Effector memory CD4-positive, alpha-beta T cell (primary cell): ENCODE data around the gene RETREG1.

ENCODE experiments used
- DNase-seq, 3 donors: peaks; one replicate each; pipeline ENCODE4 v3.0.0-alpha.2; 2020
- H3K27ac ChIP-seq: 2 replicates; pipeline ENCODE4 v1.7.0; 2013; ENCODE audit warnings: mild to moderate bottlenecking, low read length, moderate library complexity; ENCODE audit not compliant: insufficient read depth, poor library complexity, severe bottlenecking
- H3K27me3 ChIP-seq: replicated peaks from 2 replicates; pipeline ENCODE4 v1.7.0; 2013; ENCODE audit warnings: mild to moderate bottlenecking, low read length; ENCODE audit not compliant: insufficient read depth, control insufficient read depth, poor library complexity, severe bottlenecking
- H3K36me3 ChIP-seq: 2 replicates; pipeline ENCODE4 v1.7.0; 2013; ENCODE audit warnings: mild to moderate bottlenecking, low read length, moderate library complexity; ENCODE audit not compliant: control insufficient read depth, insufficient read depth
- H3K4me1 ChIP-seq: 2 replicates; pipeline ENCODE4 v1.7.0; 2013; ENCODE audit warnings: low read length, mild to moderate bottlenecking; ENCODE audit not compliant: control insufficient read depth, insufficient read depth, poor library complexity, severe bottlenecking
- H3K4me3 ChIP-seq: 2 replicates; pipeline ENCODE4 v1.7.0; 2013; ENCODE audit warnings: low read length, low read depth, mild to moderate bottlenecking; ENCODE audit not compliant: insufficient read depth, poor library complexity, severe bottlenecking
- H3K9me3 ChIP-seq: 2 replicates; pipeline ENCODE4 v1.7.0; 2013; ENCODE audit warnings: mild to moderate bottlenecking, low read length, moderate library complexity; ENCODE audit not compliant: control insufficient read depth

The RETREG1 gene

DNA sequence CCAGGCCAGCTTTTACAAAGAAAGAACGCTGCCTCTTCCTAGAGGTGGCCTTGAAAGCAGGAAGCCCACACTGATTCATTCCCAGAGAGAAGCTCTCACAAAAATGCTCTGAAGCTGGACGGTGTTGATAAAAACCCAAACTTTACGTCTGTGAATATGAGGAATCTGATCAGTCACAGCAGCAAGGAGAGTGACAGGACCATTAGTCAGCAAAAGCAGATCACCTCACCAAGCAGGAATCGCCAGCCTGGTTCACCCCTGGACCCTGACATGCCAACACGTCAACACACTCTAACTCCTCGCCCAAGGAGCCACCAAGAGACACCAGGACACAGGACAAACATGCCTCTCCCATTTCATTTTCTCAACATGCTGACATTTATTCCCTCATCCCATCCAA is 80.6 kb downstream of the RETREG1 start:
- Histone ChIP-seq H3K27ac (no peak overlapping the region), H3K4me1 (no peaks in the 10 kb centered on the region), H3K4me3 (no peak overlapping the region), H3K9me3 (no peaks in the 10 kb centered on the region), H3K27me3 (no peaks in the 10 kb centered on the region), H3K36me3 (peaks cover 3% of the 10 kb centered on the region)
- no peak for DNase-seq

DNA sequence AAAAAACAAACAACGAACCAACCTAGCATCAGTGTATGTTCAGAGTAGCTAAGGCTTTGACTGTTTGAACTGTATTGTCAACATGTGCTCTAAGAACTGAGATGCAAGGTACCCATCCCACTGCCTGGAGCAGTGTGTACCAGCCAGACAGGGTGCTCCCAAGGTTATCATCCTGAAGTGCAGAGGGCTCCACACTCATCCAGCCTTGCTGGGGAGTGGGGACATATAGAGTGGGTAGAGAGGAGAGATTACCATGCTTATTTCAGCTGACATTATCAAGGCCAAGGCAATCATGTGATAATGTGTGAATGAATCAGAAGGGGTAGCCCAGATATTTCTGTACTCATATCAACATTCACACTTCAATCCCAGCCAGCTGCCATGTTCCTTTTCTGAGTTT is 82.5 kb downstream of the RETREG1 start:
- Histone ChIP-seq H3K4me3 (no peak overlapping the region), H3K9me3 (no peaks in the 10 kb centered on the region), H3K4me1 (no peaks in the 10 kb centered on the region), H3K27me3 (no peaks in the 10 kb centered on the region), H3K27ac (no peak overlapping the region), H3K36me3 (peaks cover 3% of the 10 kb centered on the region)
- no peak for DNase-seq

DNA sequence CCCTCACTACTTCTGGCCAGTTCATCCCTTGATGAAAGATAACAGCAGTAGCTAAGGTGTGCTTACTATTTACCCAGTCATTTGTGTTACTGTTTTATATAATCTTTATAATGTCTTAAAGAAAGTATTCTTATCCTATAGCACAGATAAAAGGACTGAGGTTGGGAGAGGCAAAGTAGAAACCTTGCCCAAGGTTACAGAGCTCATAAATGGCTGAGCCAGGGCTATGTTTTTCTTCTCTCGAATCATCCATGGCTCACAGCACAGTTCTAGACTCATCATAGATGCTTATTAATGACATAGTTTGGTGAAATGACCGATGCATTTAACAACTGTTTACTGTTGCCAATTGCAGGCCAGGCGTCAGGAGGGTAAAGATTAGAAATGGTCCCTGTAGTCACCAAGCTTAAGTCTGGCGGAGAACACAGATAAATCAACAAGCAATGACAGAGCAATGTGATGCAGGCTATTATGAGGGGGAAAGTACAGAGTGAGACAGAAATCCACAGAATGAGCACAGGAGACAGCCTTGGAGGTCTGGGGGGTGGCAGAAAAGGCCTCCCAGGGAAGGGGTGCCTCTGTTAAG is 85.6 kb downstream of the RETREG1 start:
- Histone ChIP-seq H3K27ac (no peak overlapping the region), H3K36me3 (no peaks in the 10 kb centered on the region), H3K27me3 (no peaks in the 10 kb centered on the region), H3K4me1 (no peaks in the 10 kb centered on the region), H3K4me3 (no peak overlapping the region), H3K9me3 (no peaks in the 10 kb centered on the region)
- DNase-seq = no peak

DNA sequence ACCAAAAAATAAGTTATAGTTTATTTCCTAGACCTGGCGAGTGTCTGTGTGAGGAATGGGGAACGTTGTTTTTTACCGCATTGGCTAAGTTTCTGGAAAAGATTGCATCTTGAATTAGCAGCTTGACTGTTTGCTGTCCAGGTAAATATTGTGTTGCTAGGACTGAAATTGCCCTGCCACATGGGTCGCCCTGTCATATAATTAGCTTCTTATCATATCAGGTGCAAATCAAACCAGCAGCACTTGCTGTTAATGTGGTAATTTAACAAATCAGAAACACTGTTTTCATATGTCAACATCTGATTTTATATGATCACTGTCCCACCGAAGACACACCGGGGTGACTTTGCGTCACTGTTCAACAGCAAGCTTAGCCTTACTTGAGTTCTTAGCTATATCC is 87.5 kb downstream of the RETREG1 start:
- DNase-seq = no peak
- Histone ChIP-seq H3K27ac (no peak overlapping the region), H3K4me1 (no peaks in the 10 kb centered on the region), H3K9me3 (no peaks in the 10 kb centered on the region), H3K4me3 (no peak overlapping the region), H3K27me3 (no peaks in the 10 kb centered on the region), H3K36me3 (peaks cover 4% of the 10 kb centered on the region)

DNA sequence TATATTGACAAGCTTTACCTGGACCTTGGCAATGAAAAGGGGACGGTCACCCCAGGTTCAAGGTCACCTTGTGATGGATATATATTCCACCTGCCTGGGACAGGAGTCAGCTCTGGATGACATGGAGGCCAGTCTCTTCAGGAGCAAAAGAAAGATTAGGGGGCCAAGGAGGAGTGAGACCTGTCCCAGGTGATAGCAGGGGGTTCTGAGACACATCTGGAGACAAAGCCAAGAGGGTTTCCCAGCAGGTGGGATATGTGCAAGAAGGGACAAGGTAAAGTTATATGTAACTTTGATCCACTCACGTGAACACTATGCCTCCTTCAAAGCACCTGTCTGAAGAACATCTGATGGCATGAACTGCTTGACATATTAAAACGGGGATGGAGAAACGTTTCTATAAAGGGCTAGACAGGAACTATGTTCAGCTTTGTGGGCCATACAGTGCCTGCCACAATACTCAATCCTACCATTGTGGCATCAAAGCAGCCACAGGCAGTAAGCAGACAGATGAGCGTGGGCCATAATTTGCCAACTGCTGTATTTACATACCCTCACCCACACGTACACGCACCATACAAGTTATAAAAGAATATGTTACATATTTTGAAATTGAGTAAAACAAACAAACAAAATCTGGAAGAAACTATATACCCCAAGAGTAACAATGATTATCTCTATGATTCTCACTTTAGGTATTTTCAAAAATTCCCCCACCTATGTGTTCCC is 88.3 kb downstream of the RETREG1 start:
- no peak overlapping the region for H3K4me3 ChIP-seq
- no peaks in the 10 kb centered on the region for H3K9me3 ChIP-seq
- peaks cover 4% of the 10 kb centered on the region for H3K36me3 ChIP-seq
- no peak for DNase-seq
- no peaks in the 10 kb centered on the region for H3K27me3 ChIP-seq
- no peak overlapping the region for H3K27ac ChIP-seq
- H3K4me1 ChIP-seq = no peaks in the 10 kb centered on the region

DNA sequence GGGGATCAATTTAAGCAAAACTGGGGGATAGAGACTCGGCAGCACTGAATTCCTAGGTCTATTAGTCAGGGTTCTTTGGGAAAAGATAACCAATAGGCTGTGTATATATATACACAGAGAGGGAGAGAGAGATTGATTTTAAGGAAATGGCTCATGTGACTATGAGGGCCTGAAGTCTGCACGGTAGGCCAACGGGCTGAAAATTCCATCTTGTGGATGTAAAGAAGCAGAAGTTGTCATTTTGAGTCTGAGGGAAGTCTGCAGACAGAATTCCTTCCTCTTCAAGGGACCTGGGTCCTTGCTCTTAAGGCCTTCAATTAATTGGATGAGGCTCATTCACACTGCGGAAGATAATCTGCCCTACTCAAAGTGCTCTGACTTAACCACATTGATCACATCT is 91.1 kb downstream of the RETREG1 start:
- H3K4me3 ChIP-seq = no peak overlapping the region
- no peak for DNase-seq
- H3K27ac ChIP-seq = no peak overlapping the region
- no peaks in the 10 kb centered on the region for H3K27me3 ChIP-seq
- peaks cover 4% of the 10 kb centered on the region for H3K36me3 ChIP-seq
- no peaks in the 10 kb centered on the region for H3K9me3 ChIP-seq
- H3K4me1 ChIP-seq = no peaks in the 10 kb centered on the region

DNA sequence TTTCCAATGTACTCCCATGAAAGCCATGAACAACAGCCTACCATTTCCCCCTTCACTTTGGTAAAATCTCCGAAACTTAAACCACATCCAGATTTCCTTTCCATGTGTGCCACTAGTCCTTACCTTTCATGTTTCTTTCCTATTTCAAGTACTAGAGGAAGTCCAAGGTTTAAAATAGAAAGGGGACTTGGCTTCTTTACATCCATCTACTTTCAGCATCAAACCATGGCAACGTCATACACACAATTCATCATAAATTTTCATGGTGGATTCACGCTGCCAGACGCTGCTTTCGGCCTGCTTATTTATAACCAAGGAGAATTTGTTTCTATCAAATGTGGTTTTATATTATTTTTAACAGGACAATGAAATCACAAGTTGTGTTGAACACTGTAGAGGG is 92.5 kb downstream of the RETREG1 start:
- no peak for DNase-seq
- no peaks in the 10 kb centered on the region for H3K27me3 ChIP-seq
- H3K27ac ChIP-seq = no peak overlapping the region
- H3K4me3 ChIP-seq = no peak overlapping the region
- no peaks in the 10 kb centered on the region for H3K4me1 ChIP-seq
- no peaks in the 10 kb centered on the region for H3K9me3 ChIP-seq
- peaks cover 4% of the 10 kb centered on the region for H3K36me3 ChIP-seq

DNA sequence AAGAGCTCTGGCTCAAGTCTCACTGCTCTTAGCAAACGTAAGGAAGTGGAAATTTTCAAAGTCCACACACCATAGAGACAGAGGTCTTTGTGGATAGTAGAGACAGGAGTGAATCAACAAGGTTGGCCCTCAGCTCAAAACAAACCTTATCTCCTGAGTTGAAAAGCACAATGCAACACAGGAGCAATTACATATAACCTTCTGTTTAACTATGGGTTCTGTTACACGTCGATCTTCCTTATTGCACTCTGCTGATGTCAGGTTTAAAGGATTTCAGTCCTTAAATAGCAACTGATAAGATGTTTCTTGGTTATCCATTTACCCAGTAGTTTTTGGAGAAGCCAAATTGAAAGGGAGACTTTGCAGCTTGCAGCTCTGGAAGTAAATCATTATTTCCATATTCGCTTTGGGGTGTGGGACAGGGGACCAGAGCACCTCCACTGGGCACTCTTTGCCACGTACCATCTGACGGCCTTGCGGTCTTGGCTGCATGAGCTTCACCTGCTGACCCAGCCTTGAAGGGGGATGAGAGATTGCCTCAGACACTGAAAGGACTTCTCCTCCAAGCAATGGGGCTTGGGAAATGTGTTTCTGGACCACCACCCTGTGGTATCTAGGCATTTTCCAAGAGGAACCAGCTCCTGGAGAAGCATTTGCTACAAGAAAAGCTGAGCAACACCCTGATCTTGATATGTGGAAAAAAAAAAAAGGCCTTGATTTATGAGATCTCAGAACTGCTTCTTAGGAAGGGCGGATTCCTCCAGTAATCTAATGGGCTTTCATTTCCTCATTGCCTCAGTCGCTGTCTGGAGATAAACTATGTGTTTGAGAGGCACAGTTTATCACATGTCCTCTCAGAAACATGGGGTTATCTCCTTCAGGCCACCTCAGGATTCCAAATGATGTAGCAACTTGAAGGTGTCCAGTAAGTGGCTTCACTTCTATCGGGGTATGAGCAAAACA is 95.0 kb downstream of the RETREG1 start:
- Histone ChIP-seq H3K4me3 (no peak overlapping the region), H3K27me3 (no peaks in the 10 kb centered on the region), H3K9me3 (no peaks in the 10 kb centered on the region), H3K27ac (no peak overlapping the region), H3K36me3 (peaks cover 4% of the 10 kb centered on the region), H3K4me1 (no peaks in the 10 kb centered on the region)
- no peak for DNase-seq

DNA sequence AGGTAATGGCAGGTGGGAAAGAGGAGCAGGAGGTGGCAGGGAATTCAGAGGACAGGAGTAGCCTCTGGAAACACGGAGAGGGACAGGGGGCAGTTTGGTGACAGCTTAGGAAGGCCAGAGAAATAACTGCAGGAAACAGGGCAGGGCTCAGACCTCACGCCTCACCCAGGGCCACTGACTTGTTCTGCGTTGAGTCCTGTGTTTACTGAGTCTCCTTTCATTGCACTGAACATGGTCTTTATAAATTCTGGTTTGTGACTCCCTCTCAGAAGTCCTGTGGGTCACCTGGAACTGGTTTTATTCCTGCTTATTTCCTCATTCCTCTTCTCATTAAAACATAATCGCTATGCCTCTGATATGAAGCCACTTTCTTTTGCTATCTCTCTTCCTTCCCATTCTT is 96.0 kb downstream of the RETREG1 start:
- no peaks in the 10 kb centered on the region for H3K4me1 ChIP-seq
- H3K27ac ChIP-seq = no peak overlapping the region
- H3K27me3 ChIP-seq = no peaks in the 10 kb centered on the region
- peaks cover 4% of the 10 kb centered on the region for H3K36me3 ChIP-seq
- no peak overlapping the region for H3K4me3 ChIP-seq
- DNase-seq = no peak
- no peaks in the 10 kb centered on the region for H3K9me3 ChIP-seq

DNA sequence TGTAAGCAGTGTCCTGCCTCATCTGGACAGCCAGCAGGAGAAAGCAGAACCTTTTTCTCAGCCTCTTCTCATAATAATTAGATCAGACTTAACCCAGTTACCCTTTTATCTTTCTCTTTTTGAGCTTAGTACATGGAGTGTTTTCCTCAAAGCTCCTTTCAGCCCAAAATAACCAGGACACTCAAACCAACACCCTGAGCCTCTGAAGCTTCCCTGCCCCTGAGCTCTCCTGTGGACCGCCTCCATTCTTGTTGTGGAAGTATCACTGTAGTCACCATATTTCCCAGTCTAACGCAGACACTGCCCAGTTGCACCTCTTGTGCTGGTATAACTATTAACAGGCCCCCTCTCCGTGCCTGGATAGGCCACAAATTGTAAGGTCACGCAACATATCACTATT is 97.4 kb downstream of the RETREG1 start:
- Histone ChIP-seq H3K36me3 (no peaks in the 10 kb centered on the region), H3K27ac (no peak overlapping the region), H3K9me3 (no peaks in the 10 kb centered on the region), H3K4me1 (no peaks in the 10 kb centered on the region), H3K27me3 (no peaks in the 10 kb centered on the region), H3K4me3 (no peak overlapping the region)
- no peak for DNase-seq
